Omental fat pad (tissue), 4 donors: ENCODE measurements around the gene TRABD2A. TPM values are rescaled to one million over a fixed set of nuclear protein-coding genes. Genes with fewer than 3 reads are reported as not detected.

Source experiments
- ATAC-seq: fragments of 150-250 bp; one replicate; pipeline ENCODE4 v1.9.1; 2016; ENCODE audit warnings: mild to moderate bottlenecking, moderate library complexity; ENCODE audit not compliant: low FRiP score
- DNase-seq: peaks from one replicate; pipeline ENCODE4 v3.0.0-alpha.2; 2019; ENCODE audit warnings: low spot score
- total RNA-seq, 4 donors: library from RNA; depleted of rRNA; stranded (reverse); fragments of >200 nt; gene quantifications; one replicate each; pipeline ENCODE4 v1.1.0, GENCODE V29; 2016
- TF ChIP-seq, protein P1 (sequence below), 3 donors: fragments of 450-650 bp; IDR thresholded peaks; one replicate each; pipeline ENCODE4 v1.5.1; 2016 to 2017; ENCODE audit warnings: antibody characterized with exemption in 3 of 3, mild to moderate bottlenecking in 3 of 3, moderate library complexity in 2 of 3

TRABD2A gene
- total RNA-seq, 4 donors from 2014 or later: 5.3 to 9.0 (median 6.4) TPM

DNA sequence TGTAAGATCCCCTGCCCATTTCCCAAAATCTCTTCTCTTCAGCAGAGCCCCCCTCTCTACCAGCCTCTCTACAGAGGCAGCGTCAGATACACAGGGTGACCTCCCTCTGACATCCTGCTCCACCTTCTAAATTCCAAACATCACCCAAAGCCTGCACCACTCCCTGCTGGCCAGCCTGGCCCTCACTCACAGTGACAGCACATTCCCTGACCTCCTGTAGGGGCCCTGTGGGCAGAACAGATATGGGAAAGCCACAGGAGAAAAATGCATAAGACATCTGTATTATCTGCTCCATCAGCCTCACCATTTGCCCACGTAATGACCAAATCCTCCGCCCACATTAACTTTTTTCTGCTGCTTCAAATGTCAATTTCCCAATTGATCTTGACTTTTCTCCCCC, 40.6 kb downstream of the TRABD2A start:
- ATAC-seq (no peak), DNase-seq (no peak)
- TF ChIP-seq, protein P1, sequence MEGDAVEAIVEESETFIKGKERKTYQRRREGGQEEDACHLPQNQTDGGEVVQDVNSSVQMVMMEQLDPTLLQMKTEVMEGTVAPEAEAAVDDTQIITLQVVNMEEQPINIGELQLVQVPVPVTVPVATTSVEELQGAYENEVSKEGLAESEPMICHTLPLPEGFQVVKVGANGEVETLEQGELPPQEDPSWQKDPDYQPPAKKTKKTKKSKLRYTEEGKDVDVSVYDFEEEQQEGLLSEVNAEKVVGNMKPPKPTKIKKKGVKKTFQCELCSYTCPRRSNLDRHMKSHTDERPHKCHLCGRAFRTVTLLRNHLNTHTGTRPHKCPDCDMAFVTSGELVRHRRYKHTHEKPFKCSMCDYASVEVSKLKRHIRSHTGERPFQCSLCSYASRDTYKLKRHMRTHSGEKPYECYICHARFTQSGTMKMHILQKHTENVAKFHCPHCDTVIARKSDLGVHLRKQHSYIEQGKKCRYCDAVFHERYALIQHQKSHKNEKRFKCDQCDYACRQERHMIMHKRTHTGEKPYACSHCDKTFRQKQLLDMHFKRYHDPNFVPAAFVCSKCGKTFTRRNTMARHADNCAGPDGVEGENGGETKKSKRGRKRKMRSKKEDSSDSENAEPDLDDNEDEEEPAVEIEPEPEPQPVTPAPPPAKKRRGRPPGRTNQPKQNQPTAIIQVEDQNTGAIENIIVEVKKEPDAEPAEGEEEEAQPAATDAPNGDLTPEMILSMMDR (IDR thresholded peaks at IDR 0.05): no peak

DNA sequence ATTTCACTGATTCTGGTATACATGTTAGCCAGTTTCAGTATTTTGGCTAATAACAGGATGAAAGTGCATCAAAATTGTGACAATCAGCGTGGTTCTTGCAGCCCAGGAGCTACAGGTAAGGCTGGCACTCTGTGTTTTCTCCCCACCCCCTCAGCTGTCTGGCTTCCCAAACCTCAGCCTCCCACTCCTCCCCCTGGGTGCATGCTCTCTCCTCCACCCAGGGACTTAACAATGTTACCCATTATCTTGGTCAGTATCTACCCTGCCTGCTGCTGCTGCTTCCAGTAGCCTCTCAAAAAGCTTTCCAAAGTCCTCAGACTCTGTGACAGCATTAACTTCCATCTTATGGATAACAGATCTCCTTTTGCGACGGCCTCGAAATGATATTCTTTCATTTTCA, 41.0 kb downstream of the TRABD2A start:
- TF ChIP-seq, protein P1 (IDR thresholded peaks at IDR 0.05): no peak
- ATAC-seq: no peak
- no peak for DNase-seq

DNA sequence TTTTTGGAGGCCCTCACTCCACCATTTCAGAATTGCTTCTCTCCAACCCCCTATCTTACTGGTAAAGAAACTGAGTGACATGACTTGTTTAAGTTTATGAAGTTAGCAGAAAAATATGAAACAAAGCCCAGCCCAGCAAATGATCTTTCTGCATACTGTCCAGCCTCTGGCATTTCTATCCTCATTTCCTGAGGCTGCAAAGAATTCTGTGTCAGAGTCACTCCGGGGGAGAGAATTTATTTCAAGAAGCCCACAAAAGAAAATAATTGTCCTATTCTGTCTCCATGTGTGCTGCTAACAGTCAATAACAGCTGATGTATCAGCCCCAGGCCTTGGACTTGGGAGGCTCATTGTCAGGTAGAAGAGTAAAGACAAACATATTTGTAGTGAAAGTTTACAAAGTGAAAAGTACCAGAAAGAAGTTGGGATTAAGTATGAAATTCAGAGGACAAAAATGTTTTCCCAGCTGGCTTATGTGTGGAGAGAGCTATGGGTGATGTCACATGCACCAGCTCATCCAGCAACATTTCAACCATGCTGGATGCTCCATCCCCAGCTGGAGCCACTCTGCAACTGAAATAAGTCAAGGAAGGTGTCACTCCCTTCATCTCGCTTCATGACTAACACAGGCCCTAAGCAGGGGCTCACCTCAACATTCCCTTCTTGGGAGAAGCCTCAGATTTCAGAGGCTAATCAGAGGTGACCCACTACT, 42.3 kb downstream of the TRABD2A start:
- TF ChIP-seq, protein P1 (IDR thresholded peaks at IDR 0.05): no peak
- ATAC-seq: no peak
- no peak for DNase-seq

DNA sequence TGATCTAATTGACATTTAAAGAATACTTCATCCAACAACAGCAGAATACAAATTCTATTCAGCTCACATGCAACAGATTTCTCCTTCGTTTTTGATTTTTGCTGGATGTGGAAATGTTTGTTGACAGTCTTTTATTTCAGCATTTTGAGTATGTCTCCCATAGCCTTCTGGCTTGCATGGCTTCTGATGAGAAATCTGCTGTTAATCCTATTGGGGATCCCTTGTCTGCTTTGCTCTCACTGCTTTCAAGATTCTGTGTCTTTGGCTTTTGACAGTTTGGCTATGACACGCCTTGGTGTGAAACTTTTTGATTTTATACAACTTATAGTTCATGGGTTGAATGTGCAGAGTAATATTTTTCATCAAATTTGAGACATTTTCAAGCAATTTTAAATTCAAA, 44.7 kb downstream of the TRABD2A start:
- DNase-seq (no peak), ATAC-seq (no peak)
- TF ChIP-seq, protein P1 (IDR thresholded peaks at IDR 0.05): no peak

DNA sequence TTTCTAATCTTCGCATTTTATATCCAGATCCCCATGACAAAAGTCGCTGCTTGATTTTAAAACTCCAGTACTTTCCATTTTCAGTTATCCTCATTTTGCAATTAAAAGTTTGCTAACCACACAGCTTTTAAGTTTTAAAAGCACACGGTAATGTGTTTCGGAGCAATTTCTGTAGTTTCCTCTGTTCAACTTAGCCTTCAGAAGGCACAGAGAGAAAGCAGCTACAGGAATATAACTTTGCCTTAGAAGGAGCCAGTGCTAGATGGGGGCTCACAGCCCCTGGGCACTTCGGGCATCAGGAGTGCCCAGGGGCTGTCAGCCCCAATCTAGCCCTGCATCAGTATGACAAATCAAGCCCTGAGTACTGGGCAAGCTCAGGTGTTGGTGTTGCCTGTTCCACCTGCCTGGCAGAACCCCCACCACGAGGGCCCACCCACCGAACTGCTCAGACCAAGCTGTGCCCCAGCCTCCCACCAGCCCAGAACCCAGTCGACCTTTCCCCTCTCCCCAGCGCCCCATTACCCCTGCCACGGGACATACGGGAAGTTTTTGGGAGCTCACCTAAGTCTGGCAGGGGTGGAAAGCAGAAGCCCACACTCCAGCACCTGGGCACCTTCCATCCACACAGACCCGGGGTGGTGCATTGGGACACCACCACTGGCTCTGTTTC, 47.3 kb downstream of the TRABD2A start:
- TF ChIP-seq, protein P1 (IDR thresholded peaks at IDR 0.05): no peak
- no peak for ATAC-seq

DNA sequence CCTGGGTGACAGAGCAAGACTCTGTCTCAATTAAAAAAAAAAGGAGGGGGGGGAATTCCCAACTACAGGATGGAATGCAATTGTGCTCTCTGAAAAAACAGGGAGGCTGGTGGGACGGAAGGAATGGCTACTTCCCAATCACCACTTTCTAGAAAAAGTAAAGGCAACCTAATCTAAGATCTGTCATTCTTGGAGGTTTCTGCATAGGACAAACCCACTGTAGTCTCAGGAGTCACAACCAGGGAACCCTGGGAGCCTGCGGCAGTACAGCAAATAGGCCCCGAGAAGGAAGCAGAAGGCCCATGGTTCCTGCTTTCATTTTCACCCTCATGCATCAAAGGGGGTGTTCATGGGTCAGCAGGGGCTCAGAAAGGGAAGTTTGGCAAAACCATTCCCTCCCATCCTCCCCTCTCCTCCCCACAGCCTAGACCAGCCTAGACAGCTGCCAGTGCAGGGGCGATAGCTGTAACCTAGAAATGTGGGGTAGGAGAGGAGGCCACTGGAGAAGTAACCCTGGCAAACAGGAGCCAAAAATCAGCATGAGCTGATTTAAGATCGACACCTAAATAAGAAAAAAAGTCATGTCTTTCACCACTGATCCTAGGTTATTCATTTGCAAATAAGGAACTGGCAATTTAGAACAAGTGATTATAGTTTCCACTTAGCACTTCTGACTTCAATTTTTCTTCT, 48.0 kb downstream of the TRABD2A start:
- DNase-seq (no peak), ATAC-seq (no peak)
- TF ChIP-seq, protein P1 (IDR thresholded peaks at IDR 0.05): no peak

More for the DNA sequence above, 47.3 kb downstream of the TRABD2A start:
- no peak for DNase-seq
